22Rv1 (cell line): ENCODE results near the gene IGF1R.

ENCODE experiments used
- ZFX ChIP-seq: fragments of 450-650 bp; IDR thresholded peaks from 2 replicates; pipeline ENCODE4 v1.6.1; 2017; ENCODE audit warnings: antibody characterized with exemption, borderline replicate concordance
- TF ChIP-seq, protein P1 (sequence below): fragments of 450-650 bp; IDR thresholded peaks from 2 replicates; pipeline ENCODE4 v1.5.1; 2017; ENCODE audit warnings: mild to moderate bottlenecking

- TF ChIP-seq, protein P1, sequence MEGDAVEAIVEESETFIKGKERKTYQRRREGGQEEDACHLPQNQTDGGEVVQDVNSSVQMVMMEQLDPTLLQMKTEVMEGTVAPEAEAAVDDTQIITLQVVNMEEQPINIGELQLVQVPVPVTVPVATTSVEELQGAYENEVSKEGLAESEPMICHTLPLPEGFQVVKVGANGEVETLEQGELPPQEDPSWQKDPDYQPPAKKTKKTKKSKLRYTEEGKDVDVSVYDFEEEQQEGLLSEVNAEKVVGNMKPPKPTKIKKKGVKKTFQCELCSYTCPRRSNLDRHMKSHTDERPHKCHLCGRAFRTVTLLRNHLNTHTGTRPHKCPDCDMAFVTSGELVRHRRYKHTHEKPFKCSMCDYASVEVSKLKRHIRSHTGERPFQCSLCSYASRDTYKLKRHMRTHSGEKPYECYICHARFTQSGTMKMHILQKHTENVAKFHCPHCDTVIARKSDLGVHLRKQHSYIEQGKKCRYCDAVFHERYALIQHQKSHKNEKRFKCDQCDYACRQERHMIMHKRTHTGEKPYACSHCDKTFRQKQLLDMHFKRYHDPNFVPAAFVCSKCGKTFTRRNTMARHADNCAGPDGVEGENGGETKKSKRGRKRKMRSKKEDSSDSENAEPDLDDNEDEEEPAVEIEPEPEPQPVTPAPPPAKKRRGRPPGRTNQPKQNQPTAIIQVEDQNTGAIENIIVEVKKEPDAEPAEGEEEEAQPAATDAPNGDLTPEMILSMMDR: no peak
- TF ChIP-seq ZFX: no peak
These were observed 137.1 kb downstream of the IGF1R start for GRCh38 chr15:98785431-98785806.
